WERI-Rb-1 (cell line): ENCODE results near the gene ITSN1.

Source experiments
- DNase-seq: peaks from one replicate; pipeline ENCODE4 v3.0.0-alpha.2; 2020
- H3K27ac ChIP-seq: fragments of 250-450 bp; sonication (Bioruptor Pico); 2 replicates; pipeline ENCODE4 v1.5.1; 2020; ENCODE audit warnings: mild to moderate bottlenecking, moderate library complexity
- H3K27me3 ChIP-seq: fragments of 250-450 bp; sonication (Bioruptor Pico); 2 replicates; pipeline ENCODE4 v1.5.1; 2021; ENCODE audit warnings: mild to moderate bottlenecking, low read depth, moderate library complexity; ENCODE audit not compliant: insufficient read depth, severe bottlenecking
- H3K36me3 ChIP-seq: fragments of 250-450 bp; sonication (Bioruptor Pico); 2 replicates; pipeline ENCODE4 v1.5.1; 2020; ENCODE audit warnings: mild to moderate bottlenecking, moderate library complexity
- H3K4me3 ChIP-seq: 2 replicates; pipeline ENCODE4 v1.5.1; 2011; ENCODE audit warnings: low read depth, mild to moderate bottlenecking, control low read depth, low read length
- H3K9me3 ChIP-seq: fragments of 250-450 bp; sonication (Bioruptor Pico); 2 replicates; pipeline ENCODE4 v1.5.1; 2021; ENCODE audit warnings: mild to moderate bottlenecking, moderate library complexity; ENCODE audit not compliant: severe bottlenecking
- TF ChIP-seq, protein P1 (sequence below): IDR thresholded peaks from 2 replicates; pipeline ENCODE4 v1.5.1; 2011; ENCODE audit warnings: low read depth, mild to moderate bottlenecking, control low read depth, inconsistent platforms, low read length

ITSN1 gene

DNA sequence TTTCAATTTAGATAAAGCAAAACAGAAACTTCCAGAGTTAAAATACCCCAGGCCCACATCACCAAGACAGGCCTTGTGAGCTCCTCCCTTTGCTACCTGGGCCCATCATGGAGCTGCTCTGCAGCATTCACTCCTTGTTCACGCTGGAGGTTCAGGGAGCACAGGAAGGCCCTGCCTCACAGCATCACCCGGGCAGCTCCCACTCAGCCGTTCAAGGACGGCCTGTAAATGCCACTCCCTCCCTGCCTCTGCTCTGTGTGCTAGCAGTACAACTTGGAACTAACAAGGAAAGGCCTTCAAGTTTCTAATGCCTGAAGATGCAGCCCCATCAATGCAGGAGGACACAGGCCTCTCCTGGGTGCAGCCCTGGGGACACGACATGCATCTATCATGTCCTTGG, 261.7 kb downstream of the ITSN1 start:
- Histone ChIP-seq H3K9me3 (no peaks in the 10 kb centered on the region), H3K27me3 (no peaks in the 10 kb centered on the region), H3K27ac (no peak overlapping the region), H3K36me3 (peaks cover 82% of the 10 kb centered on the region), H3K4me3 (no peak overlapping the region)
- DNase-seq = no peak
- TF ChIP-seq, protein P1, sequence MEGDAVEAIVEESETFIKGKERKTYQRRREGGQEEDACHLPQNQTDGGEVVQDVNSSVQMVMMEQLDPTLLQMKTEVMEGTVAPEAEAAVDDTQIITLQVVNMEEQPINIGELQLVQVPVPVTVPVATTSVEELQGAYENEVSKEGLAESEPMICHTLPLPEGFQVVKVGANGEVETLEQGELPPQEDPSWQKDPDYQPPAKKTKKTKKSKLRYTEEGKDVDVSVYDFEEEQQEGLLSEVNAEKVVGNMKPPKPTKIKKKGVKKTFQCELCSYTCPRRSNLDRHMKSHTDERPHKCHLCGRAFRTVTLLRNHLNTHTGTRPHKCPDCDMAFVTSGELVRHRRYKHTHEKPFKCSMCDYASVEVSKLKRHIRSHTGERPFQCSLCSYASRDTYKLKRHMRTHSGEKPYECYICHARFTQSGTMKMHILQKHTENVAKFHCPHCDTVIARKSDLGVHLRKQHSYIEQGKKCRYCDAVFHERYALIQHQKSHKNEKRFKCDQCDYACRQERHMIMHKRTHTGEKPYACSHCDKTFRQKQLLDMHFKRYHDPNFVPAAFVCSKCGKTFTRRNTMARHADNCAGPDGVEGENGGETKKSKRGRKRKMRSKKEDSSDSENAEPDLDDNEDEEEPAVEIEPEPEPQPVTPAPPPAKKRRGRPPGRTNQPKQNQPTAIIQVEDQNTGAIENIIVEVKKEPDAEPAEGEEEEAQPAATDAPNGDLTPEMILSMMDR = no peak

GRCh38 chr21:33908760-33909159, 266.5 kb downstream of the ITSN1 start:
- no peak for DNase-seq
- no peaks in the 10 kb centered on the region for H3K9me3 ChIP-seq
- H3K27ac ChIP-seq = no peak overlapping the region
- no peaks in the 10 kb centered on the region for H3K27me3 ChIP-seq
- peaks cover 94% of the 10 kb centered on the region for H3K36me3 ChIP-seq
- H3K4me3 ChIP-seq = no peak overlapping the region
- TF ChIP-seq, protein P1 = no peak

GRCh38 chr21:33909756-33910155, 267.5 kb downstream of the ITSN1 start:
- Histone ChIP-seq H3K9me3 (no peaks in the 10 kb centered on the region), H3K27me3 (no peaks in the 10 kb centered on the region), H3K27ac (no peak overlapping the region), H3K36me3 (peaks cover 89% of the 10 kb centered on the region), H3K4me3 (no peak overlapping the region)
- no peak for DNase-seq
- TF ChIP-seq, protein P1 = no peak

- no peaks in the 10 kb centered on the region for H3K9me3 ChIP-seq
- H3K27me3 ChIP-seq = no peaks in the 10 kb centered on the region
- no peak overlapping the region for H3K27ac ChIP-seq
- TF ChIP-seq, protein P1 = no peak
- H3K36me3 ChIP-seq = peaks cover 49% of the 10 kb centered on the region
- H3K4me3 ChIP-seq = no peak overlapping the region
- no peak for DNase-seq
These were observed 271.9 kb downstream of the ITSN1 start for GRCh38 chr21:33914188-33914587.

GRCh38 chr21:33915368-33916199, 273.3 kb downstream of the ITSN1 start, which contains the start of gene ATP5PO:
Gene ATP5PO, minus strand, starts transcription at chr21:33915804. Its CDS starts 41 bp downstream, at chr21:33915763.
- no peaks in the 10 kb centered on the region for H3K9me3 ChIP-seq
- TF ChIP-seq, protein P1 = no peak
- H3K27ac ChIP-seq = peak within 1 kb of the TSS; percentile 78
- DNase-seq = peak; percentile 99
- peak within 1 kb of the TSS; percentile 88 for H3K4me3 ChIP-seq
- H3K36me3 ChIP-seq = peaks cover 35% of the 10 kb centered on the region
- H3K27me3 ChIP-seq = no peaks in the 10 kb centered on the region
